Astrocyte (in vitro differentiated cells and primary cell): ENCODE measurements around the gene PAX3.

Source experiments
- EZH2 ChIP-seq: IDR thresholded peaks from 2 replicates; pipeline ENCODE4 v1.6.1; 2012; ENCODE audit warnings: mild to moderate bottlenecking, low read length, inconsistent platforms; ENCODE audit not compliant: insufficient read depth
- TF ChIP-seq, protein P1 (sequence below): IDR thresholded peaks from 2 replicates; pipeline ENCODE4 v1.5.1; 2011; ENCODE audit warnings: low read depth, mild to moderate bottlenecking, inconsistent platforms, low read length, moderate library complexity; ENCODE audit not compliant: insufficient read depth

GRCh38 chr2:222319586-222320435, 21.0 kb upstream of the PAX3 start:
- TF ChIP-seq EZH2, result no peak
- TF ChIP-seq, protein P1, sequence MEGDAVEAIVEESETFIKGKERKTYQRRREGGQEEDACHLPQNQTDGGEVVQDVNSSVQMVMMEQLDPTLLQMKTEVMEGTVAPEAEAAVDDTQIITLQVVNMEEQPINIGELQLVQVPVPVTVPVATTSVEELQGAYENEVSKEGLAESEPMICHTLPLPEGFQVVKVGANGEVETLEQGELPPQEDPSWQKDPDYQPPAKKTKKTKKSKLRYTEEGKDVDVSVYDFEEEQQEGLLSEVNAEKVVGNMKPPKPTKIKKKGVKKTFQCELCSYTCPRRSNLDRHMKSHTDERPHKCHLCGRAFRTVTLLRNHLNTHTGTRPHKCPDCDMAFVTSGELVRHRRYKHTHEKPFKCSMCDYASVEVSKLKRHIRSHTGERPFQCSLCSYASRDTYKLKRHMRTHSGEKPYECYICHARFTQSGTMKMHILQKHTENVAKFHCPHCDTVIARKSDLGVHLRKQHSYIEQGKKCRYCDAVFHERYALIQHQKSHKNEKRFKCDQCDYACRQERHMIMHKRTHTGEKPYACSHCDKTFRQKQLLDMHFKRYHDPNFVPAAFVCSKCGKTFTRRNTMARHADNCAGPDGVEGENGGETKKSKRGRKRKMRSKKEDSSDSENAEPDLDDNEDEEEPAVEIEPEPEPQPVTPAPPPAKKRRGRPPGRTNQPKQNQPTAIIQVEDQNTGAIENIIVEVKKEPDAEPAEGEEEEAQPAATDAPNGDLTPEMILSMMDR, result no peak
